OCI-LY1 (cell line): Measurements from ENCODE around the gene TPR.

Experiments used
- H2AFZ ChIP-seq: fragments of 200-600 bp; sonication (generic), shearing (Covaris generic); 2 replicates; pipeline ENCODE4 v1.6.0; 2014; ENCODE audit warnings: antibody characterized with exemption, mild to moderate bottlenecking, low read length
- H3F3A ChIP-seq: fragments of 200-600 bp; sonication (generic), shearing (Covaris generic); 2 replicates; pipeline ENCODE4 v1.6.0; 2014; ENCODE audit warnings: mild to moderate bottlenecking, antibody characterized with exemption, low read length, moderate library complexity; ENCODE audit not compliant: insufficient read depth
- H3K27ac ChIP-seq: fragments of 200-600 bp; sonication (generic); 2 replicates; pipeline ENCODE4 v1.5.1; 2014; ENCODE audit warnings: low read length, mixed run types, mild to moderate bottlenecking, low read depth; ENCODE audit not compliant: poor library complexity, severe bottlenecking
- H3K27me3 ChIP-seq: fragments of 200-600 bp; sonication (generic); 2 replicates; pipeline ENCODE4 v1.6.0; 2014; ENCODE audit warnings: antibody characterized with exemption, mild to moderate bottlenecking, low read length, moderate library complexity; ENCODE audit not compliant: insufficient read depth
- H3K36me3 ChIP-seq: fragments of 200-600 bp; sonication (generic); 2 replicates; pipeline ENCODE4 v1.6.1; 2014; ENCODE audit warnings: mild to moderate bottlenecking, antibody characterized with exemption, low read length, moderate library complexity, mixed read lengths; ENCODE audit not compliant: insufficient read depth
- H3K4me1 ChIP-seq: fragments of 200-600 bp; sonication (generic); 2 replicates; pipeline ENCODE4 v1.5.1; 2014; ENCODE audit warnings: mild to moderate bottlenecking, low read length, moderate library complexity; ENCODE audit not compliant: insufficient read depth, severe bottlenecking
- H3K4me2 ChIP-seq: fragments of 200-600 bp; sonication (generic), shearing (Covaris generic); 2 replicates; pipeline ENCODE4 v1.6.1; 2014; ENCODE audit warnings: low read length
- H3K4me3 ChIP-seq: fragments of 200-600 bp; sonication (generic); 2 replicates; pipeline ENCODE4 v1.5.1; 2014; ENCODE audit warnings: low read length, low read depth, mild to moderate bottlenecking, mixed read lengths; ENCODE audit not compliant: poor library complexity, severe bottlenecking
- H3K79me2 ChIP-seq: fragments of 200-600 bp; shearing (Covaris generic); 2 replicates; pipeline ENCODE4 v1.6.1; 2016; ENCODE audit warnings: mixed run types, low read length, mixed read lengths; ENCODE audit not compliant: insufficient read depth
- H3K9ac ChIP-seq: fragments of 200-600 bp; sonication (generic), shearing (Covaris generic); 2 replicates; pipeline ENCODE4 v1.6.1; 2014; ENCODE audit warnings: mild to moderate bottlenecking, low read length, mixed read lengths
- H3K9me2 ChIP-seq: fragments of 200-600 bp; sonication (generic), shearing (Covaris generic); 2 replicates; pipeline ENCODE4 v1.6.1; 2014; ENCODE audit warnings: low read depth, mild to moderate bottlenecking, low read length, mixed read lengths
- H3K9me3 ChIP-seq: fragments of 200-600 bp; shearing (Covaris generic); 2 replicates; pipeline ENCODE4 v1.6.1; 2014; ENCODE audit warnings: low read length, mixed read lengths
- H4K20me1 ChIP-seq: fragments of 200-600 bp; sonication (generic), shearing (Covaris generic); 2 replicates; pipeline ENCODE4 v1.6.0; 2016; ENCODE audit warnings: mild to moderate bottlenecking, low read length; ENCODE audit not compliant: insufficient read depth
- EZH2 ChIP-seq: fragments of 200-600 bp; sonication (generic), shearing (Covaris generic); IDR thresholded peaks from 2 replicates; pipeline ENCODE4 v1.8.0; 2017; ENCODE audit warnings: borderline replicate concordance, mixed run types, mild to moderate bottlenecking, antibody characterized with exemption, low read length, moderate library complexity, mixed read lengths
- TF ChIP-seq, protein P1 (sequence below): fragments of 200-600 bp; sonication (generic), shearing (Covaris generic); IDR thresholded peaks from 2 replicates; pipeline ENCODE4 v1.5.1; 2017; ENCODE audit warnings: mild to moderate bottlenecking, antibody characterized with exemption, low read length, moderate library complexity, mixed read lengths

TPR gene

DNA sequence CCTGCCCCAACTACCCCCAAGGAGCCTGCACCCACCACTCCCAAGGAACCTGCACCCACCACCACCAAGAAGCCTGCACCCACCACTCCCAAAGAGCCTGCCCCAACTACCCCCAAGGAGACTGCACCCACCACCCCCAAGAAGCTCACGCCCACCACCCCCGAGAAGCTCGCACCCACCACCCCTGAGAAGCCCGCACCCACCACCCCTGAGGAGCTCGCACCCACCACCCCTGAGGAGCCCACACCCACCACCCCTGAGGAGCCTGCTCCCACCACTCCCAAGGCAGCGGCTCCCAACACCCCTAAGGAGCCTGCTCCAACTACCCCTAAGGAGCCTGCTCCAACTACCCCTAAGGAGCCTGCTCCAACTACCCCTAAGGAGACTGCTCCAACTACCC is 67.6 kb downstream of the TPR start:
- no peaks in the 10 kb centered on the region for H3K79me2 ChIP-seq
- H2AFZ ChIP-seq, result no peak overlapping the region
- H3K4me2 ChIP-seq, result no peak overlapping the region
- no peaks in the 10 kb centered on the region for H3K4me1 ChIP-seq
- H3K9me3 ChIP-seq, result no peaks in the 10 kb centered on the region
- no peaks in the 10 kb centered on the region for H3K27me3 ChIP-seq
- no peak overlapping the region for H3K27ac ChIP-seq
- H3K36me3 ChIP-seq, result peaks cover 5% of the 10 kb centered on the region; the same call in 1 of the 2 replicates
- no peak overlapping the region for H3K9ac ChIP-seq
- TF ChIP-seq EZH2, result no peak
- TF ChIP-seq, protein P1, sequence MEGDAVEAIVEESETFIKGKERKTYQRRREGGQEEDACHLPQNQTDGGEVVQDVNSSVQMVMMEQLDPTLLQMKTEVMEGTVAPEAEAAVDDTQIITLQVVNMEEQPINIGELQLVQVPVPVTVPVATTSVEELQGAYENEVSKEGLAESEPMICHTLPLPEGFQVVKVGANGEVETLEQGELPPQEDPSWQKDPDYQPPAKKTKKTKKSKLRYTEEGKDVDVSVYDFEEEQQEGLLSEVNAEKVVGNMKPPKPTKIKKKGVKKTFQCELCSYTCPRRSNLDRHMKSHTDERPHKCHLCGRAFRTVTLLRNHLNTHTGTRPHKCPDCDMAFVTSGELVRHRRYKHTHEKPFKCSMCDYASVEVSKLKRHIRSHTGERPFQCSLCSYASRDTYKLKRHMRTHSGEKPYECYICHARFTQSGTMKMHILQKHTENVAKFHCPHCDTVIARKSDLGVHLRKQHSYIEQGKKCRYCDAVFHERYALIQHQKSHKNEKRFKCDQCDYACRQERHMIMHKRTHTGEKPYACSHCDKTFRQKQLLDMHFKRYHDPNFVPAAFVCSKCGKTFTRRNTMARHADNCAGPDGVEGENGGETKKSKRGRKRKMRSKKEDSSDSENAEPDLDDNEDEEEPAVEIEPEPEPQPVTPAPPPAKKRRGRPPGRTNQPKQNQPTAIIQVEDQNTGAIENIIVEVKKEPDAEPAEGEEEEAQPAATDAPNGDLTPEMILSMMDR, result no peak
- no peaks in the 10 kb centered on the region for H4K20me1 ChIP-seq
- no peaks in the 10 kb centered on the region for H3F3A ChIP-seq
- H3K9me2 ChIP-seq, result no peaks in the 10 kb centered on the region
- H3K4me3 ChIP-seq, result no peak overlapping the region

DNA sequence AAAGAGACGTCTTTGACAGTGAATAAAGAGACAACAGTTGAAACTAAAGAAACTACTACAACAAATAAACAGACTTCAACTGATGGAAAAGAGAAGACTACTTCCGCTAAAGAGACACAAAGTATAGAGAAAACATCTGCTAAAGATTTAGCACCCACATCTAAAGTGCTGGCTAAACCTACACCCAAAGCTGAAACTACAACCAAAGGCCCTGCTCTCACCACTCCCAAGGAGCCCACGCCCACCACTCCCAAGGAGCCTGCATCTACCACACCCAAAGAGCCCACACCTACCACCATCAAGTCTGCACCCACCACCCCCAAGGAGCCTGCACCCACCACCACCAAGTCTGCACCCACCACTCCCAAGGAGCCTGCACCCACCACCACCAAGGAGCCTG is 68.5 kb downstream of the TPR start:
- Histone ChIP-seq H3K9me3 (no peaks in the 10 kb centered on the region), H3K4me1 (no peaks in the 10 kb centered on the region), H2AFZ (no peak overlapping the region), H4K20me1 (no peaks in the 10 kb centered on the region), H3K4me3 (no peak overlapping the region), H3K36me3 (no peaks in the 10 kb centered on the region), H3F3A (no peaks in the 10 kb centered on the region), H3K9me2 (no peaks in the 10 kb centered on the region), H3K9ac (no peak overlapping the region), H3K27ac (no peak overlapping the region), H3K4me2 (no peak overlapping the region), H3K79me2 (no peaks in the 10 kb centered on the region), H3K27me3 (no peaks in the 10 kb centered on the region)
- TF ChIP-seq, protein P1, result no peak
- no peak for TF ChIP-seq EZH2

DNA sequence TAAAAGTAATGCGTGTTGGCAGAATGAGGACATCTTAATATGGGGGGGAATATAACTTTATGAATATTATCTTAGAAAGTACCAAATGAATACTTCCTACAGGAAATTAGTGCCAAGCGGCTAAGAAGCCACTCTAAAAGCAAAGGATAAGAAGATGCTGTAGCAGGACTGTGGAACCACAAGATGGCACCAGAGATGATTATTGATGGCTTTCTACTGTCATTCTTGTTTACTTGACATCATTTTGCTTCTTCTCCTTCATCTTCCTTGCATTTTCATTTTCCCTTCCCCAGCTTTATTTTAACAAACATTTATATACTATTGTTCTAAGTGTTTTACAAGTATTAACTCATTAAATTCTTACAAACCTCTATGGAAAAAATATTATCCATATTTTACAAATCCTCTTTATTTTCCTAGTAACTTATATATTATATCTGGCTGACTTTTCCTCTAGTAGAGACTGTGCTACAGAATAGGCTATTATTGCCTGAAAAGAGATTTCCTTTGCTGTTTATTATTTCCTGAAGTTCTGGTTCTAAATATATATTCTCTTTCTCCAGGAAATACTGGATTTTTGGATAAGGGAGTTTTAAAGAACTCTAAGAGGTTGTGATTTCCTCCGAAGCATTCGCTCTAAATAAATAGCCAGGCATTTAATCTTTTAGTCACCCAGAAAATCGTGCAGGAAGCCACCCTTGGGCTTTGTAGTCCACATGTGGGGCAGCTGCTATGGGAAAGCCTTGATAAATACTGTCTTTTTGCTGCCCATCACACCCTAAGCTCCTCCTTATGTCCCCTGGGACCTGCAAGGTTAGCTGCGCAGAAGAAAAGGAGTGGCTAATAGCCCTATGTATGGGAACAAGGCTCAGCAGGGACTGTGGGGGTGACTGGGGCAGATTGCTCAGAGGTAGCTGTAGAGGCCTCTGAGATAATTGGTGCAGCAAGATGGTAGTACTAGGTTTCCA is 69.8 kb downstream of the TPR start:
- no peaks in the 10 kb centered on the region for H3K4me1 ChIP-seq
- no peaks in the 10 kb centered on the region for H3F3A ChIP-seq
- no peak overlapping the region for H3K27ac ChIP-seq
- H3K27me3 ChIP-seq, result no peaks in the 10 kb centered on the region
- TF ChIP-seq EZH2, result no peak
- TF ChIP-seq, protein P1, result peak; percentile 54
- no peaks in the 10 kb centered on the region for H3K79me2 ChIP-seq
- H3K36me3 ChIP-seq, result no peaks in the 10 kb centered on the region
- no peaks in the 10 kb centered on the region for H3K9me2 ChIP-seq
- H3K4me2 ChIP-seq, result no peak overlapping the region
- H3K9me3 ChIP-seq, result no peaks in the 10 kb centered on the region
- H3K9ac ChIP-seq, result no peak overlapping the region
- H2AFZ ChIP-seq, result no peak overlapping the region
- H3K4me3 ChIP-seq, result no peak overlapping the region
- no peaks in the 10 kb centered on the region for H4K20me1 ChIP-seq
